NOMO-1 treated with dmso at 0.1 percent for 144 hours (cell line): ENCODE results near the gene ADAMTS13.
A peak's percentile ranks its signal among the peaks of the same experiment; 100 is the strongest.

Experiments used
- DNase-seq: peaks from one replicate; lab custom pipeline; 2025; ENCODE audit not compliant: unreplicated experiment; lab: John Stamatoyannopoulos, UW

The ADAMTS13 gene

GRCh38 chr9:133470427-133470924 lies 48.3 kb downstream of the ADAMTS13 start:
- no peak for DNase-seq

GRCh38 chr9:133470988-133471387 lies 48.8 kb downstream of the ADAMTS13 start:
- DNase-seq, result no peak

GRCh38 chr9:133471551-133472276 lies 49.5 kb downstream of the ADAMTS13 start:
- no peak for DNase-seq

GRCh38 chr9:133472277-133472645 lies 50.1 kb downstream of the ADAMTS13 start:
- DNase-seq, result no peak

- DNase-seq, result no peak
Observed at GRCh38 chr9:133472753-133473378, 50.7 kb downstream of the ADAMTS13 start.

- no peak for DNase-seq
Observed at GRCh38 chr9:133473743-133474142, 51.6 kb downstream of the ADAMTS13 start.

GRCh38 chr9:133474215-133474614 lies 52.0 kb downstream of the ADAMTS13 start:
- DNase-seq, result no peak

GRCh38 chr9:133474853-133475252 lies 52.7 kb downstream of the ADAMTS13 start:
- DNase-seq, result no peak

GRCh38 chr9:133475292-133476012 lies 53.3 kb downstream of the ADAMTS13 start:
- no peak for DNase-seq

GRCh38 chr9:133476036-133476931 lies 54.1 kb downstream of the ADAMTS13 start:
- no peak for DNase-seq

- DNase-seq, result no peak
Observed at GRCh38 chr9:133476941-133477340, 54.8 kb downstream of the ADAMTS13 start.

GRCh38 chr9:133477461-133477860 lies 55.3 kb downstream of the ADAMTS13 start:
- DNase-seq, result no peak

GRCh38 chr9:133477992-133478850 lies 56.1 kb downstream of the ADAMTS13 start:
- no peak for DNase-seq

- peak; percentile 57 for DNase-seq
Observed at GRCh38 chr9:133478851-133479711, 56.9 kb downstream of the ADAMTS13 start, which contains the start of gene SLC2A6. Gene SLC2A6 (minus strand): TSS chr9:133479099. CDS start chr9:133479059, 40 bp downstream.

- no peak for DNase-seq
Observed at GRCh38 chr9:133483611-133484010, 61.4 kb downstream of the ADAMTS13 start.

GRCh38 chr9:133484671-133485437 lies 62.7 kb downstream of the ADAMTS13 start:
- DNase-seq, result no peak

GRCh38 chr9:133485531-133486260 lies 63.5 kb downstream of the ADAMTS13 start:
- peak; percentile 46 for DNase-seq
